SK-N-SH treated with all-trans-retinoic acid at 6 μM for 48 hours (cell line): ENCODE data around the gene PTTG1IP.

Experiments
- ATAC-seq: fragments of 200-7000 bp; cut with Tn5 transposase; 3 replicates; pipeline ENCODE4 v1.9.1; 2020; ENCODE audit warnings: mild to moderate bottlenecking, moderate library complexity
- BACH2 ChIP-seq: fragments of 250-450 bp; sonication (Bioruptor Pico); IDR thresholded peaks from 2 replicates; pipeline ENCODE4 v1.9.0; 2021; ENCODE audit warnings: mild to moderate bottlenecking, borderline replicate concordance
- CREB5 ChIP-seq: fragments of 250-450 bp; sonication (Bioruptor Pico); IDR thresholded peaks from 2 replicates; pipeline ENCODE4 v1.5.1; 2020; ENCODE audit warnings: low read depth, mild to moderate bottlenecking, moderate library complexity
- CSDC2 ChIP-seq: fragments of 250-450 bp; sonication (Bioruptor Pico); IDR thresholded peaks from 2 replicates; pipeline ENCODE4 v1.5.0; 2020; ENCODE audit warnings: mild to moderate bottlenecking, moderate library complexity
- CSRNP3 ChIP-seq: fragments of 250-450 bp; sonication (Bioruptor Pico); IDR thresholded peaks from 2 replicates; pipeline ENCODE4 v1.5.1; 2021; ENCODE audit warnings: mild to moderate bottlenecking, moderate library complexity
- ESRRG ChIP-seq: fragments of 250-450 bp; sonication (Bioruptor Pico); IDR thresholded peaks from 2 replicates; pipeline ENCODE4 v1.6.1; 2021; ENCODE audit warnings: mild to moderate bottlenecking
- GLIS3 ChIP-seq: fragments of 250-450 bp; sonication (Bioruptor Pico); IDR thresholded peaks from 2 replicates; pipeline ENCODE4 v1.5.0; 2020; ENCODE audit warnings: mild to moderate bottlenecking, moderate library complexity
- ISL1 ChIP-seq: fragments of 250-450 bp; sonication (Bioruptor Pico); IDR thresholded peaks from 2 replicates; pipeline ENCODE4 v2.1.2; 2022; ENCODE audit warnings: mild to moderate bottlenecking, moderate library complexity
- OSR1 ChIP-seq: fragments of 250-450 bp; sonication (Bioruptor Pico); IDR thresholded peaks from 2 replicates; pipeline ENCODE4 v1.8.0; 2022; ENCODE audit warnings: moderate library complexity, mild to moderate bottlenecking, inconsistent platforms
- PATZ1 ChIP-seq: fragments of 250-450 bp; sonication (Bioruptor Pico); IDR thresholded peaks from 2 replicates; pipeline ENCODE4 v1.8.0; 2020; ENCODE audit warnings: mild to moderate bottlenecking, moderate library complexity, borderline replicate concordance
- POU6F1 ChIP-seq: fragments of 250-450 bp; sonication (Bioruptor Pico); IDR thresholded peaks from 2 replicates; pipeline ENCODE4 v1.8.0; 2021; ENCODE audit warnings: low read depth, mild to moderate bottlenecking, moderate library complexity, borderline replicate concordance
- PPARA ChIP-seq: fragments of 250-450 bp; sonication (Bioruptor Pico); IDR thresholded peaks from 2 replicates; pipeline ENCODE4 v1.5.0; 2020; ENCODE audit warnings: mild to moderate bottlenecking, borderline replicate concordance
- RARB ChIP-seq: fragments of 250-450 bp; sonication (Bioruptor Pico); IDR thresholded peaks from 2 replicates; pipeline ENCODE4 v1.8.0; 2021; ENCODE audit warnings: mild to moderate bottlenecking, moderate library complexity
- SNAI2 ChIP-seq: fragments of 250-450 bp; sonication (Bioruptor Pico); IDR thresholded peaks from 2 replicates; pipeline ENCODE4 v1.5.0; 2020; ENCODE audit warnings: mild to moderate bottlenecking, moderate library complexity
- TCF4 ChIP-seq: fragments of 250-450 bp; sonication (Bioruptor Pico); IDR thresholded peaks from 2 replicates; pipeline ENCODE4 v1.8.0; 2021; ENCODE audit warnings: mild to moderate bottlenecking, moderate library complexity, borderline replicate concordance
- TOX ChIP-seq: fragments of 250-450 bp; sonication (Bioruptor Pico); IDR thresholded peaks from 2 replicates; pipeline ENCODE4 v1.8.0; 2021; ENCODE audit warnings: mild to moderate bottlenecking, moderate library complexity, borderline replicate concordance
- ZFP3 ChIP-seq: fragments of 250-450 bp; sonication (Bioruptor Pico); IDR thresholded peaks from 2 replicates; pipeline ENCODE4 v1.5.0; 2020; ENCODE audit warnings: mild to moderate bottlenecking, moderate library complexity
- ZFP30 ChIP-seq: fragments of 450-650 bp; formaldehyde crosslinking; IDR thresholded peaks from 2 replicates; pipeline ENCODE4 v1.5.0; 2022; ENCODE audit warnings: mild to moderate bottlenecking, moderate library complexity
- ZNF565 ChIP-seq: fragments of 450-650 bp; formaldehyde crosslinking; conservative IDR thresholded peaks from 2 replicates; pipeline ENCODE4 v1.5.0; 2020; ENCODE audit warnings: low read depth, mild to moderate bottlenecking, moderate library complexity
- ZNF70 ChIP-seq: fragments of 450-650 bp; formaldehyde crosslinking; IDR thresholded peaks from 2 replicates; pipeline ENCODE4 v1.5.0; 2020; ENCODE audit warnings: mild to moderate bottlenecking, moderate library complexity
- ZNF8 ChIP-seq: fragments of 450-650 bp; formaldehyde crosslinking; IDR thresholded peaks from 2 replicates; pipeline ENCODE4 v1.5.0; 2020; ENCODE audit warnings: mild to moderate bottlenecking, moderate library complexity

The PTTG1IP gene

GRCh38 chr21:44903689-44904088, 30.2 kb upstream of the PTTG1IP start (continued):
- no peak for TF ChIP-seq CSDC2 (CRISPR knock-in tag)

GRCh38 chr21:44903050-44903685, 29.7 kb upstream of the PTTG1IP start:
- ATAC-seq, result no peak
- TF ChIP-seq ZNF70 (CRISPR knock-in tag) (no peak), CSRNP3 (CRISPR knock-in tag) (no peak), ZNF565 (CRISPR knock-in tag) (no peak), ZFP30 (CRISPR knock-in tag) (no peak), POU6F1 (CRISPR knock-in tag) (no peak), ISL1 (CRISPR knock-in tag) (no peak), TOX (CRISPR knock-in tag) (no peak), PATZ1 (CRISPR knock-in tag) (no peak), CREB5 (CRISPR knock-in tag) (no peak), ZFP3 (CRISPR knock-in tag) (no peak), ESRRG (CRISPR knock-in tag) (no peak)
- TF ChIP-seq, all 23 proteins: peak for 0

- TF ChIP-seq OSR1 (CRISPR knock-in tag) (no peak), CSDC2 (CRISPR knock-in tag) (no peak), ZNF8 (no peak), ZFP3 (CRISPR knock-in tag) (no peak), RARB (CRISPR knock-in tag) (no peak), ZFP30 (CRISPR knock-in tag) (no peak), ZNF565 (CRISPR knock-in tag) (no peak), CREB5 (CRISPR knock-in tag) (no peak), GLIS3 (CRISPR knock-in tag) (no peak), ESRRG (CRISPR knock-in tag) (no peak), TCF4 (CRISPR knock-in tag) (no peak), PPARA (CRISPR knock-in tag) (no peak), ZNF70 (CRISPR knock-in tag) (no peak), POU6F1 (CRISPR knock-in tag) (no peak), SNAI2 (no peak), ISL1 (CRISPR knock-in tag) (no peak), BACH2 (CRISPR knock-in tag) (no peak), PATZ1 (CRISPR knock-in tag) (no peak)
- ATAC-seq, result no peak
These were observed 29.0 kb upstream of the PTTG1IP start for GRCh38 chr21:44902268-44903049.
